Amygdala (tissue), 56 donors: ENCODE data around the gene PGA3.
A peak's percentile ranks its signal among the peaks of the same experiment; 100 is the strongest.
"Not testable (repeated sequence)": the region's sequence is repeated elsewhere in the genome, so short reads cannot be mapped to it uniquely, and the experiment has no call there.

Source experiments
- DNase-seq, 56 donors: peaks; one replicate each; lab custom pipeline; 2025; lab: John Stamatoyannopoulos, UW

The PGA3 gene

GRCh38 chr11:61203873-61204272 is 558 bp downstream of the PGA3 start:
- not testable (repeated sequence) for DNase-seq

GRCh38 chr11:61204502-61205059 is 1.3 kb downstream of the PGA3 start:
- peak in 7 of 56 donors; percentile 2 to 14 (median 6) for DNase-seq

- not testable (repeated sequence) for DNase-seq
Measured at GRCh38 chr11:61207636-61208310, 4.5 kb downstream of the PGA3 start.

- DNase-seq = not testable (repeated sequence)
Measured at GRCh38 chr11:61210629-61211028, 7.3 kb downstream of the PGA3 start.

- not testable (repeated sequence) for DNase-seq
Measured at GRCh38 chr11:61211327-61211952, 8.1 kb downstream of the PGA3 start.

- DNase-seq = not testable (repeated sequence)
Measured at GRCh38 chr11:61212202-61212601, 8.9 kb downstream of the PGA3 start.

GRCh38 chr11:61213711-61214324 is 10.5 kb downstream of the PGA3 start:
- not testable (repeated sequence) for DNase-seq

- DNase-seq = not testable (repeated sequence)
Measured at GRCh38 chr11:61218306-61218705, 15.0 kb downstream of the PGA3 start.

- not testable (repeated sequence) for DNase-seq
Measured at GRCh38 chr11:61219016-61219415, 15.7 kb downstream of the PGA3 start.

GRCh38 chr11:61222047-61222446 is 18.7 kb downstream of the PGA3 start, which contains the start of gene PGA4:
Gene PGA4 (plus strand): TSS chr11:61222347. CDS start chr11:61222401, 54 bp downstream.
- DNase-seq = not testable (repeated sequence)

GRCh38 chr11:61222692-61223091 is 19.4 kb downstream of the PGA3 start:
- DNase-seq = not testable (repeated sequence)

GRCh38 chr11:61226457-61227137 is 23.3 kb downstream of the PGA3 start:
- DNase-seq = not testable (repeated sequence)

- DNase-seq = not testable (repeated sequence)
Measured at GRCh38 chr11:61229458-61229857, 26.1 kb downstream of the PGA3 start.

GRCh38 chr11:61231033-61231432 is 27.7 kb downstream of the PGA3 start:
- not testable (repeated sequence) for DNase-seq

- DNase-seq = not testable (repeated sequence)
Measured at GRCh38 chr11:61231585-61231984, 28.3 kb downstream of the PGA3 start.

- DNase-seq = not testable (repeated sequence)
Measured at GRCh38 chr11:61232548-61233145, 29.3 kb downstream of the PGA3 start.

- DNase-seq = not testable (repeated sequence)
Measured at GRCh38 chr11:61237130-61237529, 33.8 kb downstream of the PGA3 start.

GRCh38 chr11:61240288-61240687 is 37.0 kb downstream of the PGA3 start:
- not testable (repeated sequence) for DNase-seq

GRCh38 chr11:61240875-61241274 is 37.6 kb downstream of the PGA3 start, which contains the start of gene PGA5:
Gene PGA5 (plus strand): TSS chr11:61241175. CDS start chr11:61241227, 52 bp downstream.
- not testable (repeated sequence) for DNase-seq

GRCh38 chr11:61241526-61241925 is 38.2 kb downstream of the PGA3 start:
- not testable (repeated sequence) for DNase-seq
